ENCODE data around the gene SLC6A13. TPM values are rescaled to one million over a fixed set of nuclear protein-coding genes. Genes with fewer than 3 reads are reported as not detected.

The SLC6A13 gene
- total RNA-seq, 3 donors from 2014 or later: 1.3 TPM; not detected in 2

GRCh38 chr12:264269-264668 lies 1.6 kb upstream of the SLC6A13 start:
- H3K4me1 ChIP-seq: no peaks in the 10 kb centered on the region
- TF ChIP-seq POLR2AphosphoS5 (IDR thresholded peaks at IDR 0.05) (no peak), POLR2A (IDR thresholded peaks at IDR 0.05) (no peak)
- TF ChIP-seq, protein P1, sequence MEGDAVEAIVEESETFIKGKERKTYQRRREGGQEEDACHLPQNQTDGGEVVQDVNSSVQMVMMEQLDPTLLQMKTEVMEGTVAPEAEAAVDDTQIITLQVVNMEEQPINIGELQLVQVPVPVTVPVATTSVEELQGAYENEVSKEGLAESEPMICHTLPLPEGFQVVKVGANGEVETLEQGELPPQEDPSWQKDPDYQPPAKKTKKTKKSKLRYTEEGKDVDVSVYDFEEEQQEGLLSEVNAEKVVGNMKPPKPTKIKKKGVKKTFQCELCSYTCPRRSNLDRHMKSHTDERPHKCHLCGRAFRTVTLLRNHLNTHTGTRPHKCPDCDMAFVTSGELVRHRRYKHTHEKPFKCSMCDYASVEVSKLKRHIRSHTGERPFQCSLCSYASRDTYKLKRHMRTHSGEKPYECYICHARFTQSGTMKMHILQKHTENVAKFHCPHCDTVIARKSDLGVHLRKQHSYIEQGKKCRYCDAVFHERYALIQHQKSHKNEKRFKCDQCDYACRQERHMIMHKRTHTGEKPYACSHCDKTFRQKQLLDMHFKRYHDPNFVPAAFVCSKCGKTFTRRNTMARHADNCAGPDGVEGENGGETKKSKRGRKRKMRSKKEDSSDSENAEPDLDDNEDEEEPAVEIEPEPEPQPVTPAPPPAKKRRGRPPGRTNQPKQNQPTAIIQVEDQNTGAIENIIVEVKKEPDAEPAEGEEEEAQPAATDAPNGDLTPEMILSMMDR (IDR thresholded peaks at IDR 0.05): no peak
- no peaks in the 10 kb centered on the region for H3K36me3 ChIP-seq
- intact Hi-C loops (cut with DNase I; ENCODE audit: low total_unique reads): no loop called here
- no peak overlapping the region for H3K27ac ChIP-seq
- DNase-seq (ENCODE audit: low spot score in 2 of 2): no peak
- no peak overlapping the region for H3K4me3 ChIP-seq
- peaks cover 0 to 10% of the 10 kb centered on the region in 2 donors for H3K27me3 ChIP-seq
- no peaks in the 10 kb centered on the region for H3K9me3 ChIP-seq

DNA sequence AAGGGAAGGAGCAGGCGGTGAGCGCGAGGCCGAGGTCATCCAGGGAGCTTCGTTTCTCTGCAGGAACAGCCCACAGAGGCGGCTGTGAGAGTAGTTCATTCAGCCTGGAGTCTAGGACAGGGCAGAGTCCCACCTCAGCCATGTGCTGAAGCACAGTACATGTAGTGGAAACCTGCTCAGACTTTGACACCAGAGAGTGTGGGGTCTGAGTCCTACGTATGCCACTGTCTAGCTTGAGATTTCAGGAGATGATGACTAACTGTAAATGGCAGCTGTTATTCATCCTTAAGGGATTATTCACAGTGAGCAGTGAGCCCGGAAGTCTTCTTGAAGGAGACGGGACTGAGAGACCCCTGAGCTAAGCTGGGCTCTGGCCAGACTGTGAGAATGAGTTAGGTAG lies 938 bp upstream of the SLC6A13 start:
- no peak overlapping the region for H3K4me3 ChIP-seq
- no peak for DNase-seq (ENCODE audit: low spot score in 2 of 2)
- no peak for TF ChIP-seq POLR2A (IDR thresholded peaks at IDR 0.05)
- no peak for TF ChIP-seq POLR2AphosphoS5 (IDR thresholded peaks at IDR 0.05)
- TF ChIP-seq, protein P1 (IDR thresholded peaks at IDR 0.05): no peak
- H3K36me3 ChIP-seq: no peaks in the 10 kb centered on the region
- intact Hi-C loops (cut with DNase I; ENCODE audit: low total_unique reads): no loop called here
- H3K27me3 ChIP-seq: peaks cover 0 to 10% of the 10 kb centered on the region in 2 donors
- H3K27ac ChIP-seq: no peak overlapping the region
- no peaks in the 10 kb centered on the region for H3K4me1 ChIP-seq
- no peaks in the 10 kb centered on the region for H3K9me3 ChIP-seq

GRCh38 chr12:262113-262512 lies 523 bp downstream of the SLC6A13 start:
- H3K27ac ChIP-seq: no peak overlapping the region
- peaks cover 0 to 23% of the 10 kb centered on the region in 2 donors for H3K27me3 ChIP-seq
- no peak overlapping the region for H3K4me3 ChIP-seq

GRCh38 chr12:257521-258321 lies 4.9 kb downstream of the SLC6A13 start:
- intact Hi-C loops (cut with DNase I; ENCODE audit: low total_unique reads): no loop called here
- Histone ChIP-seq H3K27me3 (peaks cover 0 to 12% of the 10 kb centered on the region in 2 donors), H3K36me3 (no peaks in the 10 kb centered on the region), H3K4me3 (no peak overlapping the region), H3K27ac (no peak overlapping the region), H3K9me3 (no peaks in the 10 kb centered on the region), H3K4me1 (no peaks in the 10 kb centered on the region)
- no peak for DNase-seq (ENCODE audit: low spot score in 2 of 2)
- no peak for TF ChIP-seq POLR2AphosphoS5 (IDR thresholded peaks at IDR 0.05)
- TF ChIP-seq, protein P1 (IDR thresholded peaks at IDR 0.05): no peak
- no peak for TF ChIP-seq POLR2A (IDR thresholded peaks at IDR 0.05)

More at GRCh38 chr12:262113-262512, 523 bp downstream of the SLC6A13 start:
- DNase-seq (ENCODE audit: low spot score in 2 of 2): no peak
- no peaks in the 10 kb centered on the region for H3K9me3 ChIP-seq
- H3K4me1 ChIP-seq: no peaks in the 10 kb centered on the region
- no peaks in the 10 kb centered on the region for H3K36me3 ChIP-seq
- intact Hi-C loops (cut with DNase I; ENCODE audit: low total_unique reads): no loop called here
- TF ChIP-seq, protein P1 (IDR thresholded peaks at IDR 0.05): no peak
- TF ChIP-seq POLR2AphosphoS5 (IDR thresholded peaks at IDR 0.05) (no peak), POLR2A (IDR thresholded peaks at IDR 0.05) (no peak)

DNA sequence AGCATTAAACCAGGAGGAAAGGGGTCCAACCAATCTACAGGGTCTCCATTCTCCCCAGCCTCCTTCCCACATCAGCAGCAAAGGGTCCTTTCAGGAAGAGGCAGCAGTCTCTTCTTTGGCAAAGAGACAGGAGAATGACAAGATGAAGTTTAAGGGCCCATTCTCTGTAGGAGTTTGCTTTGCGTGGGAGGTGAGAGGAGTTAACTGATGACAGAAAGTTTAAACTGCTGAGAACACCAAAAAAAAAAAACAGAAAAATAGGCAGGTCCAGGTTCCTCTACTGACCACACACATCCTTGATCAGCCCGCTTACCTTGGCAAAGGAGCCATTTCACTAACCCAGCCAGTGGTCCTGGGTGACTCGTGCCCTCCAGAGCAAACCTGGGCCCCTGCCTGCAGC lies 5.7 kb downstream of the SLC6A13 start:
- Histone ChIP-seq H3K36me3 (no peaks in the 10 kb centered on the region), H3K4me3 (no peak overlapping the region), H3K9me3 (no peaks in the 10 kb centered on the region), H3K27ac (no peak overlapping the region), H3K4me1 (no peaks in the 10 kb centered on the region), H3K27me3 (peaks cover 0 to 12% of the 10 kb centered on the region in 2 donors)
- TF ChIP-seq POLR2AphosphoS5 (IDR thresholded peaks at IDR 0.05) (no peak), POLR2A (IDR thresholded peaks at IDR 0.05) (no peak)
- TF ChIP-seq, protein P1 (IDR thresholded peaks at IDR 0.05): no peak
- intact Hi-C loops (cut with DNase I; ENCODE audit: low total_unique reads): no loop called here
- DNase-seq (ENCODE audit: low spot score in 2 of 2): no peak
